H9 (cell line): ENCODE measurements around the gene BCAP29. TPM values are rescaled to one million over a fixed set of nuclear protein-coding genes. Genes with fewer than 3 reads are reported as not detected.
A peak's percentile ranks its signal among the peaks of the same experiment; 100 is the strongest.

ENCODE experiments used
- DNase-seq: peaks from one replicate; pipeline ENCODE4 v3.0.0-alpha.2; 2017
- H2AFZ ChIP-seq: one replicate; pipeline ENCODE4 v1.6.1; 2013; ENCODE audit warnings: mild to moderate bottlenecking, low read length, control low read depth, moderate library complexity
- H2AK5ac ChIP-seq: 2 replicates; pipeline ENCODE4 v1.6.1; 2013; ENCODE audit warnings: low read length, control low read depth, mixed read lengths; ENCODE audit not compliant: insufficient read length
- H2BK120ac ChIP-seq: one replicate; pipeline ENCODE4 v1.6.1; 2013; ENCODE audit warnings: low read depth, mild to moderate bottlenecking, low read length, control low read depth, inconsistent platforms; ENCODE audit not compliant: poor library complexity, severe bottlenecking
- H2BK12ac ChIP-seq: 2 replicates; pipeline ENCODE4 v1.6.1; 2013; ENCODE audit warnings: low read length, control low read depth, mixed read lengths, low read depth; ENCODE audit not compliant: insufficient read length
- H2BK15ac ChIP-seq: 2 replicates; pipeline ENCODE4 v1.6.1; 2013; ENCODE audit warnings: low read depth, low read length, control low read depth
- H2BK20ac ChIP-seq: one replicate; pipeline ENCODE4 v1.6.1; 2013; ENCODE audit warnings: low read depth, mild to moderate bottlenecking, low read length, control low read depth, inconsistent platforms; ENCODE audit not compliant: poor library complexity, severe bottlenecking
- H2BK5ac ChIP-seq: 2 replicates; pipeline ENCODE4 v1.6.1; 2013; ENCODE audit warnings: low read length, control low read depth, mixed read lengths; ENCODE audit not compliant: insufficient read length
- H3K14ac ChIP-seq: 2 replicates; pipeline ENCODE4 v1.6.1; 2013; ENCODE audit warnings: low read length, control low read depth; ENCODE audit not compliant: insufficient read depth
- H3K18ac ChIP-seq: 2 replicates; pipeline ENCODE4 v1.6.1; 2013; ENCODE audit warnings: low read depth, mild to moderate bottlenecking, mixed read lengths, low read length, control low read depth; ENCODE audit not compliant: insufficient read length
- H3K23ac ChIP-seq: 2 replicates; pipeline ENCODE4 v1.6.1; 2013; ENCODE audit warnings: low read length, control low read depth, mixed read lengths, low read depth; ENCODE audit not compliant: insufficient read length
- H3K23me2 ChIP-seq: 2 replicates; pipeline ENCODE4 v1.6.1; 2013; ENCODE audit warnings: low read depth, mild to moderate bottlenecking, mixed read lengths, low read length, control low read depth; ENCODE audit not compliant: insufficient read length, poor library complexity, severe bottlenecking
- H3K27ac ChIP-seq: 2 replicates; pipeline ENCODE4 v1.5.1; 2013; ENCODE audit warnings: low read length, control low read depth, mixed read lengths, low read depth; ENCODE audit not compliant: insufficient read length
- H3K27me3 ChIP-seq: 2 replicates; pipeline ENCODE4 v1.6.1; 2013; ENCODE audit warnings: low read length, control low read depth, inconsistent platforms; ENCODE audit not compliant: insufficient read depth
- H3K4ac ChIP-seq: 2 replicates; pipeline ENCODE4 v1.6.1; 2013; ENCODE audit warnings: low read depth, mild to moderate bottlenecking, control low read depth, inconsistent platforms, low read length, moderate library complexity
- H3K4me1 ChIP-seq: 2 replicates; pipeline ENCODE4 v1.6.1; 2013; ENCODE audit warnings: low read length, control low read depth, inconsistent platforms; ENCODE audit not compliant: insufficient read depth
- H3K4me2 ChIP-seq: 2 replicates; pipeline ENCODE4 v1.6.1; 2013; ENCODE audit warnings: low read length, control low read depth, mixed read lengths; ENCODE audit not compliant: insufficient read length, insufficient read depth
- H3K56ac ChIP-seq: 2 replicates; pipeline ENCODE4 v1.6.1; 2013; ENCODE audit warnings: low read depth, mild to moderate bottlenecking, mixed read lengths, low read length, control low read depth; ENCODE audit not compliant: insufficient read length
- H3K79me1 ChIP-seq: 2 replicates; pipeline ENCODE4 v1.6.1; 2013; ENCODE audit warnings: low read depth, mild to moderate bottlenecking, moderate library complexity, low read length, control low read depth, inconsistent platforms; ENCODE audit not compliant: insufficient read depth, poor library complexity, severe bottlenecking
- H3K79me2 ChIP-seq: 2 replicates; pipeline ENCODE4 v1.6.1; 2013; ENCODE audit warnings: low read length, control low read depth, inconsistent platforms; ENCODE audit not compliant: insufficient read depth
- H3K9ac ChIP-seq: 2 replicates; pipeline ENCODE4 v1.6.1; 2013; ENCODE audit warnings: low read length, control low read depth, mixed read lengths; ENCODE audit not compliant: insufficient read length; ENCODE audit errors: extremely low read depth
- H3K9me3 ChIP-seq: one replicate; pipeline ENCODE4 v1.6.1; 2013; ENCODE audit warnings: low read depth, low read length, inconsistent platforms; ENCODE audit not compliant: control insufficient read depth
- H3T11ph ChIP-seq: one replicate; pipeline ENCODE4 v1.6.1; 2013; ENCODE audit warnings: mild to moderate bottlenecking, low read length, control low read depth, inconsistent platforms
- H4K20me1 ChIP-seq: one replicate; pipeline ENCODE4 v1.6.1; 2013; ENCODE audit not compliant: control insufficient read depth, insufficient read length, insufficient read depth
- H4K5ac ChIP-seq: 2 replicates; pipeline ENCODE4 v1.6.1; 2013; ENCODE audit warnings: low read depth, mild to moderate bottlenecking, mixed read lengths, low read length, control low read depth; ENCODE audit not compliant: insufficient read length
- H4K8ac ChIP-seq: replicated peaks from 2 replicates; pipeline ENCODE4 v1.6.1; 2013; ENCODE audit warnings: low read length, control low read depth, mixed read lengths, low read depth; ENCODE audit not compliant: insufficient read length
- H4K91ac ChIP-seq: 2 replicates; pipeline ENCODE4 v1.6.1; 2013; ENCODE audit warnings: low read depth, mild to moderate bottlenecking, moderate library complexity, mixed read lengths, low read length, control low read depth; ENCODE audit not compliant: insufficient read length
- H3K27ac Mint-ChIP-seq, 3 experiments: 2 replicates in 2 of 3; 3 replicates in 1 of 3; pipeline ENCODE4 v1.8.0; 2020 to 2021; ENCODE audit warnings: mixed read lengths in 3 of 3, mild to moderate bottlenecking in 1 of 3, moderate library complexity in 1 of 3
- H3K27me3 Mint-ChIP-seq: 2 replicates; pipeline ENCODE4 v1.8.0; 2021; ENCODE audit warnings: low read depth, mild to moderate bottlenecking, moderate library complexity, mixed read lengths
- H3K36me3 Mint-ChIP-seq, 3 experiments: 2 replicates in 2 of 3; 3 replicates in 1 of 3; pipeline ENCODE4 v1.8.0; 2020 to 2021; ENCODE audit warnings: low read depth in 3 of 3, mixed read lengths in 3 of 3; ENCODE audit not compliant: insufficient read depth in 1 of 3
- H3K4me1 Mint-ChIP-seq, 2 experiments: 2 replicates each; pipeline ENCODE4 v1.8.0; 2020; ENCODE audit warnings: mixed read lengths in 2 of 2
- H3K4me3 Mint-ChIP-seq, 2 experiments: 2 replicates in 1 of 2; 3 replicates in 1 of 2; pipeline ENCODE4 v1.8.0; 2020 to 2021; ENCODE audit warnings: mild to moderate bottlenecking in 2 of 2, mixed read lengths in 2 of 2, moderate library complexity in 1 of 2
- H3K9me3 Mint-ChIP-seq, 2 experiments: 2 replicates in 1 of 2; 3 replicates in 1 of 2; pipeline ENCODE4 v1.8.0; 2020; ENCODE audit warnings: mild to moderate bottlenecking in 2 of 2, mixed read lengths in 2 of 2, moderate library complexity in 1 of 2
- CTCF ChIP-seq: fragments of 200-600 bp; sonication (generic); conservative IDR thresholded peaks from 3 replicates; pipeline ENCODE4 v1.8.0; 2021; ENCODE audit warnings: antibody characterized with exemption, mild to moderate bottlenecking
- WGBS: extraction: QIAGEN DNeasy Blood & Tissue Kit; methylation state at CpG from one replicate; pipeline ENCODE4 v1.1.7; 2013; ENCODE audit warnings: missing lambda C conversion rate, low lambda C conversion rate, mixed read lengths; ENCODE audit not compliant: insufficient read length; ENCODE audit errors: extremely low coverage; 5-methylcytosine and 5-hydroxymethylcytosine counted together
- total RNA-seq: library from RNA; stranded (reverse); gene quantifications from 2 replicates; pipeline ENCODE4 v1.2.1, GENCODE V29; 2021

Gene BCAP29
- total RNA-seq, 1 experiment from 2014 or later = 30.6 TPM

GRCh38 chr7:107563775-107564552 is 16.1 kb upstream of the BCAP29 start, which contains the start of the genes COG5 and DUS4L:
Gene COG5, minus strand, starts transcription at chr7:107563920. Its CDS starts 24 bp downstream, at chr7:107563896.
Gene DUS4L, plus strand, starts transcription at chr7:107563971. Its CDS starts 3,100 bp downstream, at chr7:107567071.
- H3K27ac Mint-ChIP-seq = peak within 1 kb of the TSS; percentile 93 to 99 (median 97)
- Histone ChIP-seq H3K79me1 (no peaks in the 10 kb centered on the region), H3K9me3 (no peaks in the 10 kb centered on the region), H2BK15ac (no peak within 1 kb of the TSS), H2BK5ac (peak within 1 kb of the TSS; percentile 30), H3K14ac (peak within 1 kb of the TSS; percentile 91), H4K91ac (peak within 1 kb of the TSS; percentile 13), H3K56ac (no peak within 1 kb of the TSS), H2BK120ac (no peak within 1 kb of the TSS), H3K4ac (no peak within 1 kb of the TSS; the same call in 1 of the 2 replicates), H2BK20ac (no peak within 1 kb of the TSS), H3K79me2 (no peaks in the 10 kb centered on the region; the same call in 1 of the 2 replicates), H2AFZ (no peak within 1 kb of the TSS), H3K27me3 (no peaks in the 10 kb centered on the region), H2BK12ac (no peak within 1 kb of the TSS), H3K23ac (no peak within 1 kb of the TSS), H3K23me2 (peaks cover 6% of the 10 kb centered on the region), H3K18ac (peak within 1 kb of the TSS; percentile 83), H3K4me1 (no peaks in the 10 kb centered on the region), H2AK5ac (no peak within 1 kb of the TSS), H3K9ac (peak within 1 kb of the TSS; percentile 89), H4K20me1 (no peaks in the 10 kb centered on the region), H4K8ac (no peak within 1 kb of the TSS), H3K4me2 (peak within 1 kb of the TSS; percentile 93), H3K27ac (peak within 1 kb of the TSS; percentile 40), H4K5ac (peak within 1 kb of the TSS; percentile 61), H3T11ph (no peak within 1 kb of the TSS)
- H3K4me3 Mint-ChIP-seq = peak within 1 kb of the TSS; percentile 84 to 93
- no CpG with 5 or more reads among the region's 55 CpGs for whole genome bisulfite sequencing
- peaks cover 2% of the 10 kb centered on the region; the same call in 1 of the 2 replicates for H3K27me3 Mint-ChIP-seq
- peaks cover 23 to 24% of the 10 kb centered on the region in 2 experiments for H3K4me1 Mint-ChIP-seq
- peaks cover 0 to 10% (median 7%) of the 10 kb centered on the region in 3 experiments; a peak in 4 of 7 replicates for H3K36me3 Mint-ChIP-seq
- no peaks in the 10 kb centered on the region for H3K9me3 Mint-ChIP-seq
- peak; percentile 91 for DNase-seq
- no peak for TF ChIP-seq CTCF
